ENCODE data around the gene RPL21. TPM values are rescaled to one million over a fixed set of nuclear protein-coding genes. Genes with fewer than 3 reads are reported as not detected.
A peak's percentile ranks its signal among the peaks of the same experiment; 100 is the strongest.
"Not testable (repeated sequence)": the region's sequence is repeated elsewhere in the genome, so short reads cannot be mapped to it uniquely, and the experiment has no call there.

RPL21 gene
- polyA plus RNA-seq (ENCODE audit: insufficient read depth in 1 of 5, insufficient read length in 5 of 5, low replicate concordance in 1 of 5): 1,000 to 10,000 TPM in 2 of 5 donors, 100 to 1,000 TPM in 3; 841 to 1,036 (median 918) TPM
- long read RNA-seq, donor 1, transcript RPL21-209 (3 exons, 675 nt): minor isoform, 6 of 69 reads
- long read RNA-seq, donor 1, transcript RPL21-202 (6 exons, 815 nt): major isoform, 49 of 69 reads
- long read RNA-seq, donor 1, partial matches to known transcripts: 7 of 69 reads
- long read RNA-seq, donor 1, other reads (novel, unspliced or antisense): 0 of 69 reads
- long read RNA-seq, donor 2, transcript RPL21-202 (6 exons, 815 nt): major isoform, 41 of 47 reads
- long read RNA-seq, donor 2, partial matches to known transcripts: 0 of 47 reads
- long read RNA-seq, donor 2, other reads (novel, unspliced or antisense): 0 of 47 reads
- long read RNA-seq, donor 3, transcript RPL21-209 (3 exons, 675 nt): minor isoform, 9 of 47 reads
- long read RNA-seq, donor 3, transcript RPL21-202 (6 exons, 815 nt): major isoform, 25 of 47 reads
- long read RNA-seq, donor 3, partial matches to known transcripts: 7 of 47 reads
- long read RNA-seq, donor 3, other reads (novel, unspliced or antisense): 0 of 47 reads
- long read RNA-seq, donor 4, transcript RPL21-202 (6 exons, 815 nt): major isoform, 21 of 27 reads
- long read RNA-seq, donor 4, partial matches to known transcripts: 0 of 27 reads
- long read RNA-seq, donor 4, other reads (novel, unspliced or antisense): 0 of 27 reads
- long read RNA-seq, donor 5, transcript RPL21-209 (3 exons, 675 nt): minor isoform, 9 of 87 reads
- long read RNA-seq, donor 5, transcript RPL21-202 (6 exons, 815 nt): major isoform, 51 of 87 reads
- long read RNA-seq, donor 5, transcript RPL21-201 (6 exons, 616 nt): minor isoform, 5 of 87 reads
- long read RNA-seq, donor 5, partial matches to known transcripts: 15 of 87 reads
- long read RNA-seq, donor 5, other reads (novel, unspliced or antisense): 0 of 87 reads
- long read RNA-seq, donor 6, transcript RPL21-209 (3 exons, 675 nt): minor isoform, 10 of 75 reads
- long read RNA-seq, donor 6, transcript RPL21-201 (6 exons, 616 nt): minor isoform, 7 of 75 reads
- long read RNA-seq, donor 6, transcript RPL21-202 (6 exons, 815 nt): major isoform, 37 of 75 reads
- long read RNA-seq, donor 6, partial matches to known transcripts: 11 of 75 reads
- long read RNA-seq, donor 6, other reads (novel, unspliced or antisense): 0 of 75 reads
- long read RNA-seq, donor 7, transcript RPL21-202 (6 exons, 815 nt): major isoform, 28 of 41 reads
- long read RNA-seq, donor 7, partial matches to known transcripts: 0 of 41 reads
- long read RNA-seq, donor 7, other reads (novel, unspliced or antisense): 0 of 41 reads
- long read RNA-seq, donor 8, transcript RPL21-202 (6 exons, 815 nt): major isoform, 17 of 24 reads
- long read RNA-seq, donor 8, partial matches to known transcripts: 0 of 24 reads
- long read RNA-seq, donor 8, other reads (novel, unspliced or antisense): 0 of 24 reads

DNA sequence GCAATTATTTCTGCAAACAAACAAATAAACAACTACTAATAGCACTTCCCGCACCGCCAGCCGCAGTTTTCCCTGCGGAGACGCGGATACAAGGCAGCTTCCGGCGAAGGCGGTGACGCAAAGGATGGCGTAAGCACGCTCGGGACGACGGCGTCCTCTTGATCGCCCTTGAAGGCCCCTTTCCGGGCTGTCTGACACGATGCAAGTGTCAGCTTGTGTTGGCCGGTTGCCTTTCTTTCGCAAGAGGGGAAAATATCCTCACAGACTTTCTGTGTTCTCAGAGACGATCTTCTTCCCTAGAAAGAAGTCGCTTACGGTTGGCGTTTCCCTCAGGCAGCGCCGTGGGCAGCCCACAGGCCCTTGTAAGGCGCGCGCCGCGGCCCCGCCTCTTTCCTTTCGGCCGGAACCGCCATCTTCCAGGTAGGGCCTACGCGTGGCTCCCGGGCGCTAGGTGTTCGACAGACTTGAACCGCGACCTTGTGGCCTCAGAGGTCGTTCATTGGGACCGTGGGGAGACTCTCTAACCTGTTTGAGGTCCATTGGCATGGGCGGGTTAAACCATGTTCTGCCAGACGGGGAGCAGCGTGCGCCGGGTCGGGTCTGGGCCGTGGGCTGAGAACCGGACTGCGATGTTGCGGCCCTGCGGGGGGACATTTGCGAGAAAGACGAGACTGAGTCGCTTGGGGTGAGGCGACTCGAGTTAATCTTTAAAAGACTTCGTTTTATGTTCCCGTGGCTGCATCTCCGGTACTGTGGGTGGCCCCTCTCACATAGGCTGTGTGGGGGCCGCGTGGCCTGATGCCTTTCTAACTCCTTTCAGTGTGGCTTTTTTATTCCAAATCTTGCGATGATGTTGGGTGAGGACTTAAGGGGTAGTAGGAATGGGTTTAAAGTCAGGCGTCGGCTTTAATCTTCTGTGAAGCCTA, at the start of gene RPL21:
RPL21 (plus strand) TSS at position 393 of the 926 bp plus-strand sequence. CDS start 2,219 bp downstream, outside the sequence.
- DNase-seq: peak; percentile 98 to 99

DNA sequence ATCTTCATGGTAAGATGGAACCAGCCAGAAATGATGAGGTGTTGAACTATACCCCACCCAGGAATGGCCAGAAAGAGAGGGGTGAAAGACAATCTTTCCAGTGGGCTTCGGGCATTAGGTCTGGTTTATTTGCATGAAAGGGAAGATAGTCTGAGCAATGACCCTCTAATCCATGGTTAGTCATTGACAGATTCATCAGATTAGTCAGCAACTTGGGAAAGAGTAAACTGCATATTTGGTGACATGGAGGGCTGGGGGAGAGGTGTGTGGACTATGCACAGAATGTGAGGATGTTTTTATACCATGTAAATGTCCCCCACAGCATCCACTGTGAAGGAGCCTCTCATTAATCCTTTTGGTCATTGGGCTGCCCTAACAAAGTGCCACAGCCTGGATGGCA, 49.7 kb upstream of the RPL21 start:
- DNase-seq: no peak

DNA sequence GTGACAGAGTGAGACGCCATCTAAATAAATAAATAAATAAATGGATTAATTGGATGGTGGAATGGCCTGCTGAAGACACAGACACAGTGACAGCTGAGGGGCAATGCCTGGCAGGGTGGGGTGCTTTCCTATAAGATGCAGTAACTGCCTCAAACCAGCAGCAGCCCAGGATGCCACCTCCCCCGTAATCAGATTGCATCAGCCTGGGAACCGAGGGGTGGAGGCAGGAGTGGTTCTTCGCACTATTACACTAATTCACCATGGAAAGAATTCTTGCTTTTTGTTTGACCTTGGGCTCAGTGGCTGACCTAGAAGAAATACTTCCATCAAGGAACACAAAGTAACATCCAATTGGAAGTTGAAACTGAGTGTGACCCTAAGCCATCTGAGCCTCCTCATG, 48.2 kb upstream of the RPL21 start:
- DNase-seq: no peak

DNA sequence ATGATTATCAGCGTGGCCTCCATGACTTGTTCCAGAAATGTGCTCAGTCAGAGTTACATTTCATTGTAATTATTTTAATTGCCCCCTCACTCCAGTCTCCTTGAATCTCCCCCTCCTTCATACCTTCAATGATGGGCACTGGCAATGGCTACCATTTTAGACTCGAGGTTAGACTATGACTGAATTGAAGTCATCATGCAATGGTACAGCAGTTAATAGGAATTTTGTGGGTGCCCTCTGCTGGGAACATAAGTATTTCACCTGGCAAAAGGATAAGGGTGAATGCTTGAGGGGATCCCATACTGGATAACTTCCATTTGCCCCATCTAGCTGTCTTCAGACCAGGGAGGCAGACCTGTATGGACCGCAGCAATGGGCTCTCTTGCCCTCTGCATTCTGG, 47.5 kb upstream of the RPL21 start:
- no peak for DNase-seq

DNA sequence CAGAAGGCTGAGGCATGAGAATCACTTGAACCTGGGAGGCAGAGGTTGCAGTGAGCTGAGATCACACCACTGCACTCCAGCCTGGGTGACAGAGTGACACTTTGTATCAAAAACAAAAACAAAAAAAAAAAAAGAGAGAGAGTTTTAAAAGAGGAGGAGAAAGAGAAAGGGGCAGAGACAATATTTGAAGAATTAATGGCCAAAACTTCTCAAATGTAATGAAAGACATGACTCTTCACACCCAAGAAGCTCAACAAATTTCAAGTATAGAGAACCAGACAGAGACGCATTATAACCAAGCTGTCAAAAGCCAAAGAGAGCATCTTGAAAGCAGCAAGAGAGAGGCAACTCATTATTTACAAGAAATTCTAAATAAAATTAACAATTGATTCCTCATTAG, 42.8 kb upstream of the RPL21 start:
- no peak for DNase-seq

DNA sequence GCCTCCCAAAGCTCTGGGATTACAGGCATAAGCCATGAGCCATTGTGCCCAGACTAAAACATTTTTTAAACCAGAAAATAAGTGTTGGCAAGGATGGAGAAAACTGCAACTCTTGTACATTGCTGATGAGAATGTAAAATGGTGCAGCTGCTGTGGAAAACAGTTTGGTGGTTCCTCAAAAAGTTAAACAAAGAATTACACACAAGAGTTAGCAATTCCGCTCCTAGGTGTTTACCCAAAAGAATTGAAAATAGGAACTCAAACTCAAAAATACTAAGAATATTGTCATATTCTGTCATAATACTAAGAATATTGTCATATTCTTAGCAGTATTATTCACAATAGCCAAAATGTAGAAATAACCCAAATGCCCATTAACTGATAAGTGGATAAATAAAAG, 40.1 kb upstream of the RPL21 start:
- no peak for DNase-seq

DNA sequence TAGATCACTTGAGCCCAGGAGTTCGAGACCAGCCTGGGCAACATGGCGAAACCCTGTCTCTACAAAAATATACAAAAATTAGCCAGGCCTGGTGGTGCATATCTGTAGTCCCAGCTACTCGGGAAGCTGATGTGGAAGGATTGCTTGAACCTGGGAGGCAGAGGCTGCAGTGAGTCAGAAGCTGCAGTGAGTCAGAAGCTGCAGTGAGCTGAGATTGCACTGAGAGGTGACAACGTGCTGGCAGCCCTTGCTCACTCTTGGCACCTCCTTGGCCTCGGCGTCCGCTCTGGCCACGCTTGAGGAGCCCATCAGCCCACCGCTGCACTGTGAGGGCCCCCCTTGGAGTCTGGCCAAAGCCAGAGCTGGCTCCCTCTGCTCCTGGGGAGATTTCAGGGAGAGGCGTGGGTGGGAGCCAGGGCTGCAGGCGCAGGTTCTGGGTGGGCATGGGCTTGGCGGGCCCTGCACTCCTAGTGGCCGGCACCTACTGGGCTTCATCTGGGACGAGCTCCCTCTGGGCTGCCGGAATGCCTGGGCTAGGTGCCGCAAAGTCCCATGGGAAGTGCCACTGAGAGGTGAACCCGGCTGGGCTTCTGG, 39.5 kb upstream of the RPL21 start:
- DNase-seq: no peak

DNA sequence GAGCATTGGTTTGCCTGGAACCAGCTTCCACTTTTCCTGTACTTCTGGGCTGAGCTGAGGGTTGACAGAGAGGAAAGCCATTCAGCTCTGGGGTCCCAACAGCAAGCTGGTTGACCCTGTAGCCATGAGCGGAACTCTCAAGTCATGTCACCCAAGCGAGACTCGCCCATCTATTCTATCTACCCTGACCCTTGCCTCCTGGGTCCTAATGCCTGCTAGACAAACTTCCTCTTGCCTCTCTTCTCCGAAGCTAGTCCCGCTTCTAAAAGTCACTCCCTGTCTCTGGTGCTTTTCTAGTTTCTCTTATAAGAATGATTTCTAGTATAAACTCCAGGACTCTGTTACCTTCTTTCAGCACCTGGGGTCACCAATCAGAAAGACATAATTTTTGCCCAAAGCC, 38.0 kb upstream of the RPL21 start:
- not testable (repeated sequence) for DNase-seq

DNA sequence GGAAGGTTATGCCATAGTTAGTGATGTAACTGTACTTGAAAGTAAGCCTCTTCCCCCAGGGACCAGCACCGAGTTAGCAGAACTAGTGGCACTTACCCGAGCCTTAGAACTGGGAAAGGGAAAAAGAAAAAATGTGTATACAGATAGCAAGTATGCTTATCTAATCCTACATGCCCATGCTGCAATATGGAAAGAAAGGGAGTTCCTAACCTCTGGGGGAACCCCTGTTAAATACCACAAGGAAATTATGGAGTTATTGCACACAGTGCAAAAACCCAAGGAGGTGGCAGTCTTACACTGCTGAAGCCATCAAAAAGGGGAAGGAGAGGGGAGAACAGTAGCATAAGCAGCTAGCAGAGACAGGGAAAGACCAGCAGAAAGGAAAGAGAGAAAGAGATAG, 33.6 kb upstream of the RPL21 start:
- not testable (repeated sequence) for DNase-seq

DNA sequence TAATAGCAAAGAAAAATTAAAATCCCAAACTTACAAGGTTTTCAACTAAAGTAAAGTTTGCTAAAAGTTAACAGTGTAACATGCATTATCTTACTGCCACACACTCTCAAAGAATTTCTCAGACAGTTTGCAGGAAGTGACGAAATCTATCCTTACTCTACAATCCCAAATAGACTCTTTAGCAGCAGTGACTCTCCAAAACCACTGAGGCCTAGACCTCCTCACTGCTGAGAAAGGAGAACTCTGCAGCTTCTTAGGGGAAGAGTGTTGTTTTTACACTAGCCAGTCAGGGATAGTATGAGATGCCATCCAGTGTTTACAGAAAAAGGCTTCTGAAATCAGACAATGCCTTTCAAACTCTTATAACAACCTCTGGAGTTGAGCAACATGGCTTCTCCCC, 32.5 kb upstream of the RPL21 start:
- not testable (repeated sequence) for DNase-seq

DNA sequence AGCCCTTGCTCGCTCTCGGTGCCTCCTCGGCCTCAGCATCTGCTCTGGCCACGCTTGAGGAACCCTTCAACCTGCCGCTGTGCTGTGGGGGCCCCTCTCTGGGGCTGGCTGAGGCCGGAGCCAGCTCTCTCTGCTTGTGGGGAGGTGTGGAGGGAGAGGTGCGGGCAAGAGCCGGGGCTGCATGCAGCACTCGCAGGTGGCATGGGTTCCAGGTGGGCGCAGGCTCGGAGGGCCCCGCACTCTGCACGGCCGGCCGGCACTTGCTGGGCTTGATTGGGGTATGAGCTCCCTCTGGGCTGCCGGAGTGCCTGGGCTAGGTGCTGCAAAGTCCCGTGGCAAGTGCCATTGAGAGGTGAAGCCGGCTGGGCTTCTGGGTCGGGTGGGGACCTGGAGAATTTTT, 31.7 kb upstream of the RPL21 start:
- DNase-seq: no peak

DNA sequence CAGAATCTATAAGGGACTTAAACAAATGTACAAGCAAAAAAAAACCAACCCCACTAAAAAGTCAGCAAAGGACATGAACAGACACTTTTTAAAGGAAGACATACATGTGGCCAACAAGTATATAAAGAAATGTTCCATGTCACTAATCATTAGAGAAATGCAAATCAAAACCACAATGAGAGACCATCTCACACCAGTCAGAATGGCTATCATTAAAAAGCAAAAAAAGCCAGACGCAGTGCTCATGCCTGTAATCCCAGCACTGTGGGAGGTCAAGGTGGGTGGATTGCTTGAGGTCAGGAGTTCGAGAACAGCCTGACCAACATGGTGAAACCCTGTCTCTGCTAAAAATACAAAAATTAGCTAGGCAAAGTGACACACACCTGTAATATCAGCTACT, 29.3 kb upstream of the RPL21 start:
- DNase-seq: not testable (repeated sequence)

DNA sequence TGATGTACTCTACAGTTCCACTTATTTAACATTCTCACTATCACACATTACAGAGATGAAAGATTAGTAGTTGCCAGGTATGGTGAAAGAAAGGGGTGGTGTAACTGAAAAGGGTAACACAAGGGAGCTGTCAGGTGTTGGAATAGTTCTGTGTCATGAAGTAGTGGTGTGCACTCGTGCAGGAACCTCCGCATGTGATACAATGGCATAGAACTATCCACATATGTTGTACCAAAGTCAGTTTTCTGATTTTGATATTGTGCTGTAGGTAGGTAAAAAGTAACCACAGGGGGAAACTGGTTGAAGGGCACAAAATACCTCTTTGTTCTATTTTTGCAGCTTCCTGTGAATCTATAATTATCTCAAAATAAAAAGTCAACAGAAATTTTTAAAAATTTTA, 24.4 kb upstream of the RPL21 start:
- no peak for DNase-seq

DNA sequence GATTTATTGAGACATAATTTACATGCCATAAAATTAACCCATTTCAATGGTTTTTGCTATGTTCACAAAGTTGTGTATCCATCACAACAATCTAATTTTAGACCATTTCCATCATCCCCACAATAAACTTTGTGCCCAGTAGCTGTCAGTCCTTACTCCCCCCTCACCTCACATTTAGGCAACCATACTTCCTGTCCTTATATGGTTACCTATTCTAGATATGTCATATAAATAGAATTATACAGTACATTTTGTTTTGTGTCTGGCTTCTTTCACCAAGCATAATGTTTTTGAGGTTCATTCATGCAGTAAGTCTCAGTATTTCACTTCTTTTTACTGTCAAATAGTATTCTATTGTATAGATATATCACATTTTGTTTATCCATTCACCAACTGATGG, 23.2 kb upstream of the RPL21 start:
- DNase-seq: no peak

DNA sequence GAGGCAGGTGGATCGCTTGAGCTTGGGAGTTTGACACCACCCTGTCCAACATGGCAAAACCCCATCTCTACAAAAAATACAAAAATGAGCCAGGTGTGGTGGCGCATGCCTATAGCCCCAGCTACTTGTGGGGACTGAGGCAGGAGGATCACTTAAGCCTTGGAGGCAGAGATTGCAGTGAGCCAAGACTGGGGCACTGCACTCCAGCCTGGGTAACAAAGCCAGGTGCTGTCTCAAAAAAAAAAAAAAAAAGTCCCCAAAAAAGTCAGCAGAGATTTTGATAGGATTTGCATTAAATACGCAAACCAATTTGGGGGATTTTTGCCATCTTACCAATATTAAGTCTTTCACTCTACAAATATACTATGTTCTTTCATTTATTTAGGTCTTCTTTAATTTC, 21.7 kb upstream of the RPL21 start:
- DNase-seq: no peak

DNA sequence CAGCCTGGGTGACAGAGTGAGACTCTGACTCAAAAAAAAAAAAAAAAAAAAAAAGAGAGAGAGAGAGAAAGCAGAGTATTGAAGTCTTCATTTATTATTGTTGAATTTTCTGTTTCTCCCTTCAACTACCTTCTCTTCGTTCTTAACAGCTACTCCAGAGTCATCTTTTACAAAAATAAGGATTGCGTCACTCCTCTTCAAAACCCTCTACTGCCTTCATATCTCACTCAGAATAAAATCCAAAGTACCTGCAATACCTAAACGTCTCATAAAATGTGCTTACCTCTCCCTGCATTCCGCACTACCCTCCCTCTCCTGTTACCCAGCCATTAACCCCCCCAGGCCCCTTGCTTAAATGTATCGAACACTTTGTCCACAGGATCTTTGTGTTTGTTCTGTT, 17.4 kb upstream of the RPL21 start:
- no peak for DNase-seq

DNA sequence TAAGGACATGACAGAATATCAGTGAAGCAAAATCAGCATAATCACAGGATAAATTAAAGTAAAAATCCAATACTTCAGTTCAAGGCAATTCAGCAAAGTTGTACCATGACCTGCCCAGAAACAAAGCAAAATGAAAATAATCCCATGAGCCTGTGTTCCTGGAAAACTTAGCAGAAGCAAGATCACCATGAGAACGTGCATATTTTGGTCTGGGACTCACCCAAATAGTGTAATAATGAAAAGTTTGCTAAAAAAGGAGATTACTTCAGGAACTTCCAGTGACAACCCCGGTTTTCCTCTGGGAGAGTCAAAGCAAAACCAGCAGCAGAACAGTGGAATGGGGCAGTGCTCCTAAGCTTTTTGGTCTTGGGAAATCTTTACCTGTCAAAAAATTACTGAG, 14.9 kb upstream of the RPL21 start:
- DNase-seq: no peak

DNA sequence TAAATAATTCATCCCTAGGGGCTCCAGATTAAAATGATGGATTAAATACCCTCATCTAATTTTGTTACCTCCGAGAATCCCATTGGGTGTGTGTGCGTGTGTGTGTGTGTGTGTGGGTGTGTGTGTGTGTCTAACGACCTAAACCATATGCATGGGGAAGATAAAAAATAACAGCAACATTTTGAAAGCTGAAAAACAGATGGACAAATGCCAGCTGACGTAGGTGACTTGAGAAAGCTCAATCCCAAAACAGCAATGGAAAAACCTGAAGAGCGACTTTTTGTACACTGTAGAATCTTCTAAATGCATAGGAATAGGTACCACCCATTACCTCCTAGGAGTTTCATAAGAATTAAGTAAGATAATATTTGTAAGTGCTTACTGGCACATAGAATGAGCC, 8.7 kb upstream of the RPL21 start:
- DNase-seq: no peak

DNA sequence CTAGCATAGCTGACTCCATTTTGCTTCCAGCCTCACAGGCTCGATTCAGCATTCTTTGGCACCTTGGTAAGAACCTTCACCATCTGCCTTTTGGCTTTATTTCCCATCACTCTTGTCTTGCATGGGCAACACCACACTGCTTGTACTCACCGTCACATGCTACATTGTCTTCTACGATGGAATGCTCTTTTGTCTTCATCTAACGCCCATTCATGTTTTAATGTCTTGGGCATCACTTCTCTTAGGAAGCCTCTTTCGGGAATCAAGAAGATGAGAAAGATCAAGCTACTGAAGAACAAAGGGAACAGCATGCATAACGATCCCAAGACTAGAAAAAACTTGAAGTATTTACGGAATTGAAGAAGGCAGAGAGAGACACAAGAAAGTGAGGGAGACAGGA, 5.7 kb upstream of the RPL21 start:
- DNase-seq: no peak

DNA sequence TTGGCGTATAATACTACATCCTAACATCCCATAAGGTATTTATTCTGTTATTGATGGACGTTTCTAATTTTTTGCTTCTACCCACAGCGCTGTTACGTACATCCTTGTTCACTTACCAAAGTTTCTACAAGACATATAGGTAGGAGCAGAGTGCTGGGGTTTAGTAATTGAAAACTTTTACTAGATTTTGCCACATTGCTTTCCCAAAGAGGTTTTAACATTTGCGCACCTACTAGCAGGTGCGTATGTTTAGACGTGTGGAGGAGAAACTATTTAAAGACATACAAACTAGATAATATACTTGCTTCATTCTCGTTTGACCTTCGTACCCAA, 559 bp upstream of the RPL21 start:
- no peak for DNase-seq

All from right lung (tissue), 10 donors.